Neural progenitor cell (in vitro differentiated cells): ENCODE measurements around the gene MYRIP.

Source experiments
- CTCF ChIP-seq: fragments of 200-600 bp; sonication (generic); IDR thresholded peaks from 2 replicates; pipeline ENCODE4 v1.5.1; 2017; ENCODE audit warnings: antibody characterized with exemption, mild to moderate bottlenecking
- EZH2 ChIP-seq: fragments of 200-600 bp; sonication (generic); IDR thresholded peaks from 2 replicates; pipeline ENCODE4 v1.6.1; 2017; ENCODE audit warnings: antibody characterized with exemption, mild to moderate bottlenecking, moderate library complexity

- TF ChIP-seq CTCF (no peak), EZH2 (no peak)
These were observed 46.8 kb upstream of the MYRIP start for GRCh38 chr3:39762537-39763070.
